HG03342 (cell line): ENCODE results near the gene C19orf33.

Experiments
- ATAC-seq: cut with Tn5 transposase; IDR thresholded peaks from one replicate; pipeline ENCODE4 v1.9.1; 2021; ENCODE audit warnings: mild to moderate bottlenecking, moderate library complexity; ENCODE audit not compliant: unreplicated experiment

The C19orf33 gene

GRCh38 chr19:38278751-38279150 is 25.3 kb upstream of the C19orf33 start:
- no peak for ATAC-seq

GRCh38 chr19:38280030-38280921 is 23.8 kb upstream of the C19orf33 start:
- ATAC-seq, result no peak

- ATAC-seq, result no peak
Observed at GRCh38 chr19:38281811-38282566, 22.1 kb upstream of the C19orf33 start.

- no peak for ATAC-seq
Observed at GRCh38 chr19:38283271-38283670, 20.8 kb upstream of the C19orf33 start.

GRCh38 chr19:38284422-38284821 is 19.6 kb upstream of the C19orf33 start:
- no peak for ATAC-seq

- ATAC-seq, result no peak
Observed at GRCh38 chr19:38285567-38285966, 18.5 kb upstream of the C19orf33 start.

- no peak for ATAC-seq
Observed at GRCh38 chr19:38287604-38288003, 16.4 kb upstream of the C19orf33 start.

- ATAC-seq, result no peak
Observed at GRCh38 chr19:38288123-38288855, 15.8 kb upstream of the C19orf33 start.

- ATAC-seq, result no peak
Observed at GRCh38 chr19:38289955-38290354, 14.1 kb upstream of the C19orf33 start.

GRCh38 chr19:38290631-38291147 is 13.4 kb upstream of the C19orf33 start:
- ATAC-seq, result no peak

- ATAC-seq, result no peak
Observed at GRCh38 chr19:38291855-38292254, 12.2 kb upstream of the C19orf33 start.

GRCh38 chr19:38293281-38293680 is 10.8 kb upstream of the C19orf33 start:
- no peak for ATAC-seq

- no peak for ATAC-seq
Observed at GRCh38 chr19:38294090-38294489, 10.0 kb upstream of the C19orf33 start.

GRCh38 chr19:38298821-38299680 is 5.0 kb upstream of the C19orf33 start:
- no peak for ATAC-seq

- ATAC-seq, result no peak
Observed at GRCh38 chr19:38304352-38304865, 358 bp downstream of the C19orf33 start.

- no peak for ATAC-seq
Observed at GRCh38 chr19:38304866-38305429, 897 bp downstream of the C19orf33 start.

- ATAC-seq, result no peak
Observed at GRCh38 chr19:38306236-38306635, 2.2 kb downstream of the C19orf33 start.

GRCh38 chr19:38307076-38307475 is 3.0 kb downstream of the C19orf33 start:
- ATAC-seq, result no peak

- ATAC-seq, result no peak
Observed at GRCh38 chr19:38307597-38307996, 3.5 kb downstream of the C19orf33 start.
